Raji (cell line): Measurements from ENCODE around the gene MTERF4.

ENCODE experiments used
- POLR2A ChIP-seq: IDR thresholded peaks from 2 replicates; pipeline ENCODE4 v1.6.1; 2011; ENCODE audit warnings: low read depth, low read length, control low read depth; ENCODE audit not compliant: insufficient read depth

The MTERF4 gene

DNA sequence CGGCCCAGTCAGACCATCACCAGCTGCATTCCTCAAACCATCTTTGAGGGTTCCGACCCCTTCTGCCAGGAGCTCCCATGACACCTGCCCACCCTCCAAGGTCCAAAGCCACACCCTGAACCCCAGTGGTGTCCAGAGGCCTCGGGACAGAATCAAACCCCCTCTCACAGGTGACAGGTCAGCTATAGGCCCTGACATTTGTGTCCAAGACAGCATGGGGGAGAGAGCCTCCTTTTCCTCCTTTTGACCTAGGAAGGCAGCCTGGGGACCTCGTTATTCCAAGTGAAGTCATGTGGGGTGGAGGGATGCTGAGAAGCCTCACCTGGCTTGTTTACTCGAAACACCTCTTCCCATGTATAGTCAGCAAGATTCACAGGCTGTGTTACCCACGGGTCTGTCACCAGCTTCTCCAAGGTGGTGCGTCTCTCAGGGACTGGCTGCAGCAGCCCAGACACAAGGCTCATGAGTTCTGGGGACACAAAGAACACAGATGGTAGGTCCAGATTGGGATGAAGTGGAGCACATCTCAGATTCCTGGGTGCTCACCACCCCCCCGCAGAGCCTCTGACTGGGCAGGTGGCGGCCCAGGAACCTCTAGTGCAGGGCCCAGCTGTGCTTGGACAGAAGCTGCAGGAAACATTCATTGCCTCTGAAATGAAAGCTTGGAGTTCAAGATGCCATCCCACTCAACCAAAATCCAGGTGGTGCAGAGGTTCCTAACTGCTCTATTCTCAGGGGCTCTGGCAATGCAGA lies 5.1 kb upstream of the MTERF4 start:
- TF ChIP-seq POLR2A, result no peak

DNA sequence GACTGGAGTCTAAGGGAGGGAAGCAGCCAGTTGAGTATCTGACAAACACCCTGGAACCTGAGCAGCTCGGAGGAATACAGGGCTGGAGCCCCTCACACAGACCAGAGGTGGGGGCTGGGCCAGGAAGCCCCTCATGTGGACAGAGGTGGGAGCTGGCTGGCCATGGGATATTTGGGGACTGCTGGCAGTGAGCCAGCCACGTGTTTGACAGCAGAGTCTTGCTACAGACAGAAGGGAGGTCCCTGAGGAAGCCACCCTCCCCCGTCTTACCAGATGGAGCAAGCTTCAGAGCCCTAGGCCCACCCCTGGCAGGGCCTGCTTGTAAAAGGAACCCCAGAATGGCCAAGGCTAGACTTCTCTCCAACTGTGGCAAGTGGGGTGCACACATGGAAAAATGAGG lies 3.6 kb upstream of the MTERF4 start:
- TF ChIP-seq POLR2A, result no peak

DNA sequence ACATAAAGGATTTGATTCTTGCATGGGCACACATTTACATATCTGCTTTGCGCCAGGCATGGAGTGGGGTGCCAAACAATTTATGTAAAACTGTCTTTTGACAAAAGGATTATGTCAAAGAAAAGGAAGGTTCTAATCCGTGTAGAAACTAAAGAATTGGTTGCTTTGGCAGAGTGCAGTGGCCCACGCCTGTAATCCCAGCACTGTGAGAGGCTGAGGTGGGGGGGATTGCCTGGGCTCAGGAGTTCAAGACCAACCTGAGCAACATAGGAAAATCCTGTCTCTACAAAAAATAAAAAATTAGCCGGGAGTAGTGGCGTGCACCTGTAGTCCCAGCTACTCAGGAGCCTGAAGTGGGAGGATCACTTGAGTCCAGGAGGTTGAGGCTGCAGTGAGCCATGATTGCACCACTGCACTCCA lies 1.1 kb upstream of the MTERF4 start:
- no peak for TF ChIP-seq POLR2A

GRCh38 chr2:241099246-241099645 lies 2.8 kb downstream of the MTERF4 start:
- no peak for TF ChIP-seq POLR2A

DNA sequence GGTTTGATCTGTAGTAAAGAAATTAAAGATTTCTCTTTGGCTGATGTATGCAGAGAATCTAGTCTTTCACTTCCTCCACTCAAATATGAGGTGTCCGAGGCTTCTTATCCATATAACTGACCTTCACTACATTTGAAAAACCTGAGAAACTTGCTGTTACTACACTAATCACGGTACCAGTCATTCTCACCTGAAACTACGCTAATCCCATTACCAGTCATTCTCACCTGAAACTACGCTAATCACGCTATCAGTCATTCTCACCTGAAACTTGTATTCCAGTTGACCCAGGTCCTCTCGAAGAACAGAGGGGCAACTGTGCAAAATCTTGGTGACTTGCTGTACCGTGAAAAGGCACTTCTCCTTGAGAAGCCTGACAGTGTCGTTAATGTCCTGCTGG lies 5.1 kb downstream of the MTERF4 start:
- no peak for TF ChIP-seq POLR2A

DNA sequence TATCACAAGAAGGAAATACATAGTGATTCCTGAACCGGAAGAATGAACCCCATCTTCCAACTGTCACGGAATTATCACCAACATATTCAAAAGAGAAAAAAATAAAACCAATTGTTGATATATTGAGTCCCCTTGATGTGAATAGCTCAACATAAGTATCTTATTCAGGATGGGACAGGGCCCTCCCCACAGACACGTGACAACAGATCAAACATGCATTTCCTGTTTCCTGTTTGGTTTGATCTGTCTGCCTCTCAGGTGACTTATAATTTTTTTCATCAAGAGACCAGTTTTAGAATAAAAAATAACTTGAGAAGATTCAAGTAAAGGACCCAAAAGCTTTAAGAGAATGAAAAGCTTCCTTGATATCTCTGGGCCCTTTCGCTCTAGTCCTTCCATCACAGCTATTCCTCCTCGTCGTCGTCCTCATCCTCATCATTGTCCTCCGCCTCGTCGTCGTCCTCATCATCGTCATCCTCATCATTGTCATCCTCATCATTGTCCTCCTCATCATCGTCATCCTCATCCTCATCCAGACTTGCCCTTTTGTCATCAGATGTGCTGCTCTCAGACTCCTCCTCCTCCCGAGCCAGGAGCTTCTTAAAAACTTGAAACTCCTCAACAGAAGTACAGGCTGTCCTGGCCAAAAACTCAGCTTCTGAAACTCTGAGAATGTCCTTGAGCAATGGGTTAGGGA lies 6.3 kb downstream of the MTERF4 start:
- no peak for TF ChIP-seq POLR2A

DNA sequence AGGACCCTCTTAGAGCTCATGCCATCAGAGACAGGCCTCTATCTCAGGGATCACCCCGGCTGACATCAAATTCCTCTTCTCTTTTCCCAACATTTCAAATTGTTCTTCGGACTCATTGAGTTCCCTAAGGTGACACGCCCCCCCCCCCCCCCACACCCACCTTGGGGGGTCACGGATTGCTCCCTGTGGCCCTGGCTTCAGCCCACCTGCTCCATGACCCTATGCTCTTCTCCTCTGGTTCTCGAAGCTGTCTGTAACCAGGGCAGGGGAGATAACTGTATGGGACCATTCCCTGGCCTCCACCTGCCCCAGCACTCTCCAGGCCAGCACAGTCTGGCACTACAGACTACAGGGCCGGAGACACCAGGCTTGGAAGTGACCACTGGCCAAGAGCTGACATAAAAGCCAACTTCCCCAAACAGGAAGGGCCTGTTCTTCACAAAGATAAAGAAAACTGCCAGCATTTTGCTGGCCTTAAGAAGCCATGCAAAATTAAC lies 7.1 kb downstream of the MTERF4 start:
- TF ChIP-seq POLR2A, result no peak

DNA sequence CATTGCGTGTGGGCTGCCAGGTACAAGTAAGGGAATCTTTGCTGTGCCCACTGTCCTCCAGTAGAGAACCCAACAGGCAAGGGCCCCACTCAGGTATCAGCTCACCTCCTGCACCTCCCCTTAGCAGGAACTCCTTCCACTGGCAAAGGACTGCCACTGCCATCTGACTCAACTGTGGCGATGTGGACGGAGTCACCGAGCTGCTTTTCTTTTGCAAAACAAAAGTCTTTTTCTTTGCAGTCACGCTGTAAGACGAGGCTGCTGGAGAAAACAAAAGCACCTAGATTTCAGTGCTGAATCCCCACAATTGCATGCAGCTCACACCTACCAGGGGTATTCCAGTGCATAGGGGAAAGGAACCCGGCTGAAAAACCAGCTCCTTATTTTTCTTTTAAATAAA lies 7.9 kb downstream of the MTERF4 start:
- TF ChIP-seq POLR2A, result no peak

DNA sequence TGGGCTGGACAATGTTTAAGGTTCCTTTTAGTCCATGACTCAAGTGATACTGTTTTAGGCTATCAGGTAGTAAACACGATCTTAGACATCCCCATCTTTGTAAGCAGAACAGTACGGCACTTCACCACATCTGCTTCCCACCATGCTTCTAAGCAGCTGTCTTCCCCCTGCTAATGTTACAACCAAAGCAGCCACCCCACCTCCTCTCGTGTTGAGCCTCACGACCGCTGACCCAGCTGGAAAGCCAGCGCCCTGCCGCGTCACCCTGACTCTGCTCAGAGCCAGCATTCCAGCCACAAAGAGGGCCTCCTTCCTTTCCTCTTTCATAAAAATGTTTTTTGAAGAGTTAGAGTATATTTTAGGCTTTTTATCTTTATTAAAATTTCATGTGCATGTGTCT lies 9.4 kb downstream of the MTERF4 start:
- no peak for TF ChIP-seq POLR2A

GRCh38 chr2:241091734-241092445 lies 10.2 kb downstream of the MTERF4 start:
- TF ChIP-seq POLR2A, result no peak

DNA sequence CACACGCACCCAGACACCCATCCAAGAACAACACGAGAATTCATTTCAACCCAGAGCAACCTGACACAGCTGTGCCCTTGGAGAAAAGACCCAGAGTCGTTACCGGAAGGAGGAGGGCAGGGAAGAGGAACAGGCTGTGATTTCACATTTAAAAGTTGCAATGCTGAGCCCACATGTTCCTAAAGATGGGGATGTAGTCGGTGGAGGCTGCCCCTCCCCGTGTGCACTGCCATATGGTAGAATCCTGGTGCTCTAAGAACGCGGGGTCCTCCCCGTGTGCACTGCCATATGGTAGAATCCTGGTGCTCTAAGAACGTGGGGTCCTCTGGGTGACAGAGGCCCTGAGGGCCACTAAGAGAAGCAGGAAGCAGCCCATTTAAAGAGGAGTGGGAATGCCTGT lies 10.9 kb downstream of the MTERF4 start:
- no peak for TF ChIP-seq POLR2A

GRCh38 chr2:241088791-241089732 lies 13.0 kb downstream of the MTERF4 start:
- no peak for TF ChIP-seq POLR2A

GRCh38 chr2:241088376-241088775 lies 13.7 kb downstream of the MTERF4 start:
- no peak for TF ChIP-seq POLR2A

GRCh38 chr2:241087420-241088268 lies 14.4 kb downstream of the MTERF4 start:
- no peak for TF ChIP-seq POLR2A
